Activated CD8-positive, alpha-beta memory T cell treated with anti-CD3 and anti-CD28 coated beads for 36 hours (primary cell): Measurements from ENCODE around the gene COL4A6. TPM values are rescaled to one million over a fixed set of nuclear protein-coding genes. Genes with fewer than 3 reads are reported as not detected.

Experiments
- CTCF ChIA-PET: fragments of 350-600 bp; sonication (Branson Sonifier 250); formaldehyde crosslinking; loops from one replicate; lab custom pipeline; 2021; ENCODE audit warnings: antibody characterized with exemption; lab: Charles Lee
- POLR2A ChIA-PET: fragments of 350-600 bp; sonication (Branson Sonifier 250); formaldehyde crosslinking; loops from one replicate; lab custom pipeline; 2021; ENCODE audit warnings: antibody characterized with exemption; lab: Charles Lee
- total RNA-seq, 2 experiments: library from RNA; stranded (reverse); gene quantifications; one replicate each; pipeline ENCODE4 v1.2.3, GENCODE V29; 2021

COL4A6 gene
- total RNA-seq, 2 experiments from 2014 or later = not detected

DNA sequence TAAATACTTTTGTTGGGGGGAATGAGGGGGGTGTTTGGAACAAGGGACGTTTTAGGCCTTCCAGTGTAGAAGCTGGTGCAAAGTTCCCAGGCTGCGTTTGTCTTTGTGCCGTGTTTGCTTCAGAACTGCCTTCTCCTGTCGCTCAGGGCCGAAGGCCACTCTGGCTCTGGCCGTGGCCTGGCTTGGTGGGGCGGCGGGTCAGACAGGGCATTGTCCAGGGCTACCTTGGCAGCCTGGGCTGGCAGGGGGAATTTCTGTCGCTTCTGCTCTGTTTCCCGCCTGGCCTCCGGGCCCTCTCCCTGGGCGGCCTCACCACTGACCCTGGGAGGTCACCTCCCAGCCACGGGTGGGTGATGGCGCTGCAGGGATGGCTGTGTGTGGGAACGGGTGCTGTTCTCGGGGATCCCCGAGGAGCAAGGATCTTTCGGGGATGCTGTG, 140.0 kb downstream of the COL4A6 start:
- POLR2A ChIA-PET = no interaction called here
- CTCF ChIA-PET = no interaction called here

DNA sequence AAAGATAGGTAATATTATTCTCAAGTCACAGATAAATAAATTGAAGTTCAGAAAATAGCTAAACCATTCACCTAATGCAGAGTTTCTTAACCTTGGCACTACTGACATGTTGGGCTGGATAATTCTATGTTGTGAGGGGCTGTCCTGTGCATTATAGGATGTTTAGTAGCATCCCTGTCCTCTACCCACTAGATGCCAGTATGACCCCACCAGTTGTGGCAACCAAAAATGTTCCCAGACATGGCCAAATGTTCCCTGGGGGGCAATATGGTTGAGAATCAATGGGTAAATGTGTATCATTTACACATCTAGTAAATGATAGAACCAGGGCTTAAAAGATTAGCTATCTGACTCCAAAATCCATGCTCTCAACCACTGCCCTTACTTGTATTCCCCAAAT, 140.9 kb downstream of the COL4A6 start:
- CTCF ChIA-PET = no interaction called here
- POLR2A ChIA-PET = no interaction called here

DNA sequence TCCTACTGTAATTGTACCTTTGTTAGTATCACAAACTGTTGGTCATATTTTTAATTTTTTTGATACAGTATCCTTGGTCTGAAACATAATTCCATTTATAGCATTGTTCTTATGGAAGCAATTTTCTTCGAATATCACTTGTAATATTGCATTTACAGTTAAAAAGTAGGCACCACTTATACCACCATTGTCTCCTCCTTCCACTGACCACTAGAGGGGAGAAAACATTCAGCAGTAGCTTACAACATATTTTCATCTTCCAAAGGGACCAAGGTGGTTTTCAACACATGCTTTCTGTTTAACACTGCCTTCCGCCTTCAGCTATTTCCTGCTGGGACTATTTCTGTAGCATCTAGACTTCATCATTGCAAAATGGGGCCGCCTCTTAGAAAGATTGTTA, 146.2 kb downstream of the COL4A6 start:
- CTCF ChIA-PET = no interaction called here
- POLR2A ChIA-PET = interaction anchor here (0.7 kb wide), 1 partner anchor 69 kb away, joined by 4 read pairs; no protein-coding TSS in a partner anchor

DNA sequence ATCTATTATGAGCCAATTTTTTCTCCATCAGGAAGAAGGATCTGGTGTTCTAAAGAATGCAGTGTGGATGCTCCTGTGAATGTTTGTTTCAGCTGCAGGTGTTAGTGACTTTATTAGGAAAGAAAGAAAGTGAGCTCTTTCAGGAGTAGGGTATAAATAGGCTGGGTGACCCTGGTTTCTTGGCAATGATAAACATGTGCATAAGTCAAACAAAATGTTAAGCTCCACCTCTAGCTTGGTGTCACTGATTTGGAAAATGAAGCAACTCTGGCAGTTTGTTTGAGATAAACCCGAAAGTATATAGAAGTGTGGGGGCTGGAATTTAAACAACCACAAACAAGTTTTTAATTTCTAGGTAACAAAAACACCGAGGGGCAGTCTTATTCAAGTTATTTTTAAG, 152.3 kb downstream of the COL4A6 start:
- CTCF ChIA-PET = no interaction called here
- POLR2A ChIA-PET = no interaction called here

DNA sequence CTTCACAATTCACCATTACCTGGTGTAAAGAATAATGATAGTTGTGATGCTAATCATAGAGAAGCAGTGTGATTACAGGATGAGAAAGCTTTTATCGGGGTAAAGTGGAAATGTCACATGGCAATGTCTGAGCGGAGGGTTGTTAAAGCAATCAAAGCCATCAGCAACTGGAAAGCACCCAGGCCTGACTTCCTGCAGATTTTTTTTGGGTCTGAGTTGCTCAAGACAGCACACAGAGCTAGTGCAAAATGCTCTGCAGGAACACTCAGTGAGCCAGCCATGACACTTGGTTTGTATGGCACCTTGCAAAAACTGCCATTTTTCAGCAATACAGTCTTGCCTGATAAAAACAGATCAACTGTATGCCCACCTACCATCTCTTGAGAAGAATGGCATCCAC, 152.9 kb downstream of the COL4A6 start:
- POLR2A ChIA-PET = no interaction called here
- CTCF ChIA-PET = no interaction called here

DNA sequence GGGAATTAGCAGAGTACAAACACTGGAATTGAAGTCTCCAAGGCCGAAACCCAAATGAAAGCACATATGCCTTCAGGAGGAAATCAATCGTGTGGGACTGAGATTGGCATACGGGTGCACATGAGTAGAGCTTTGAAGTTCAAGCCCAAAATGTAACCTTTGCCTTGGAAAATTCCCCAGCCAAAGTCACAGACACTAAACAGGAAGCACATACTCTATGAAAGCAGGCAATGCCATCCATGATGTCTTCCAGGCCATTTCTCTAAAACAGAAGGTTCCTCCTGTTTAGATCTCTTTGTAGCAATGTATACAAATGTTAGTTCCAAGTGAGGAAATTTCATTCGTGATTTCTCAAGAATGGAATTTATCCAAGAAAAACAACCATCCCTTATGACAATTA, 162.5 kb downstream of the COL4A6 start:
- CTCF ChIA-PET = no interaction called here
- POLR2A ChIA-PET = no interaction called here

DNA sequence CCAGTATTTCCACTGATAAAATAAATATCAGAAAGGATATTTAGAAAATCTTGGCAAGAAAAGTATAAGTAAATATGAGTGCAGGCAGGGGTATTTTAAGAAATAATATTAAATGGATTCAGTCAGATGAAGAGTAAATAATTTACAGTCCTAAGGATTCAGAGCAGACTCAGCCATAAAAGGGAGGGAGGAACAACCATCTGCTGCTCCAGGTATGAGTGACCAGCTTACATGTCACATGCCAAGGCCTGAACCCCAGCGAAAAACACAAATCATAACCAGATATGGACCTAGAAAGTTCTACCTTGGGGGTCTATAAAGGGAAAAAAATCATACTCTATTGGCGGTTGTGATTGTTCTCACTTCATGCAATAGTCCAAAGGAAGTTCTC, 166.8 kb downstream of the COL4A6 start:
- POLR2A ChIA-PET = no interaction called here
- CTCF ChIA-PET = no interaction called here

DNA sequence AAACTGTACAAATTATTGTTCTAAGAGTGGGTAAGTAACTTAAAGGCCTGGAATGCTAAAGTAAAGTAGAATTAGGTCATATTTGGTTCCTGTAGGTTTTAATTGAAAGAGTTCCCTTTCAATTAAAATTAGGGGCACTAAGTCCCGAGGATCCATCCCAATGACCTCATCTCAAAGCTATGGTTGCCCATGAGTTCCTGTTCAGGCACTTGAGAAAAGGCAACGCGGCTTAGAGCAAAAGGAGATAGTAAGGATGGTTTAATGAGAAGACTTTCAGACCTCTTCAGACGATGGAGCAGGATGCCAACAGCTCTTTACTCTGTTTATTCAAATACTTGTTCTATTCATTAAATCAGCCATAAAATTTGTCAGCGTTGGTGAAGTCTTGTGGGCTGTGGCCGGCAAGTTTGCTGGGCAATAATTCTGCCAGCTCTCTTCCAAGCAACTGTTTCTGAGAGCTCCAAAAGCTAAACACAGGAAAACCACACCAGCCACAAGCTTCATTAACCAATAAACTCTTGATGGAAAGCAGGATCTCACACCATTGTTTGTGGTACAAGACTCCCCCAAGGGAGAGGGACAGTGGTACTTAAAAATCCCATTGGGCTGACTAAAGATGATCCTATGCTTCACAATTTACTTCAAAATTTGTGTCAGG, 167.4 kb downstream of the COL4A6 start:
- POLR2A ChIA-PET = no interaction called here
- CTCF ChIA-PET = no interaction called here

DNA sequence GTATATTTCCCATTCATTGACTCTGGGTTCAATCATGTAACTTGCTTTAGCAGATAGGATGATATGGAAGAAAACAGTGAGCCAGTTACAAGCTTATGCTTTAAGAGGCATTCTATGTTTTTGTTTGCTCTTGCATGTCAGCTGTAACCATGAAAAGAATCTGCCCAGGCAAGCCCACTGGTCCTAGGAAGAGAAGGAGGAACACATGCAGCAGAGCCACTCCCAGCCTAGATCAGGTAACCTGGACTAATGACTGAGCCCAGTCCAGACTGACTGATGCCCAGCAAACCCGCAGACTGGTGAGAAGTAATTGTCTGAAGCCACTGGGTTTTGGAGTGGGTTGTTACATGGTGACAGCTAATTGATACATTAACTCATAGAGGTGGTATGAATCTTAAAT, 167.9 kb downstream of the COL4A6 start:
- ChIA-PET POLR2A (no interaction called here), CTCF (no interaction called here)

DNA sequence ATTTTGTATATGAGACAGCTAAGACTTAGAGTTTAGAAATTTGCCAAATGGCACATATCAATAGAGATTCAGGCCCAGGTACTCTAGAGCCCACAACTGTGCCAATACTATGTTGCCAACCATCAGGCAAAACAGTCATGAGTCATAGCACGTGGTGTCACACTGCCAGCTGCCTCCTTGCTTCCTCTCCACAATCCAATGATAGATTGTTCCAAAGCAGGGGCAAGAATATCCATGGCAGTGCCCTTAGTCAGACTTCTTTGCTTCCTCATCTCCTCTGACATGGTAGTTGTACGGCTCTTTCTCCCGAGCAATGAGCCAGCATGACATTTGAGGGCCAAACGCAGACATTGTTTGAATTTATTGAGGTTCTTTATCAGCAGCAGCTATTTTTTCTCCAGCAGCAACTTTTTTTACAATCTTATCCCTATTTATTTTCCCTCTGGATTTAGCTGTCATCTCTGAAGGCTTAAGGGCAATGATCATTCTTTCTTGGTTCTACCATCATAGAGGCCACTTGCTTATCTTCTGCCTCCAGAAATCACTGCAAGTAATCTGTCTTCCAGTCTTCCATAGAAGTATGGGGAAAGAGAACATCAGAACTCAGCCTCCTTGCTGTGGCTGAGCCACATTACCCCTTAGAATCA, 169.7 kb downstream of the COL4A6 start:
- CTCF ChIA-PET = no interaction called here

DNA sequence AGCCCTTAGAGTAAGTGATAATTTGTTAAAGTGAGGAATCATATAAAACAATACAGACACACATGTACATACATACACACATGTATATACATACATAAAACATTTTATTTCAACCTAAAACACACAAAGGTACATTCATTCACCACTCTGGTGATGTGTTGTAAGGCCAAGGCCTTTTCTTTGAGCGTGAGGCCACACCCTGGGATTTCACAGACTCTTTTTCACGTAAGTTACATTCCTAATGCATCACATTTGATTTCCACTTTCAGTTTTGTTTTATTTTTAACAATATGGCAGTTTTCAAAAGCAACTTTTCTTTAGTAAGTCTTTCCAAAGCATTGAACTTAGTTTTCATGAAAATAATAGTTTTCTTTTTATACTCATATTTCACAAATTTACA, 170.7 kb downstream of the COL4A6 start:
- ChIA-PET POLR2A (no interaction called here), CTCF (no interaction called here)

More for the DNA sequence above, 169.7 kb downstream of the COL4A6 start:
- POLR2A ChIA-PET = no interaction called here

DNA sequence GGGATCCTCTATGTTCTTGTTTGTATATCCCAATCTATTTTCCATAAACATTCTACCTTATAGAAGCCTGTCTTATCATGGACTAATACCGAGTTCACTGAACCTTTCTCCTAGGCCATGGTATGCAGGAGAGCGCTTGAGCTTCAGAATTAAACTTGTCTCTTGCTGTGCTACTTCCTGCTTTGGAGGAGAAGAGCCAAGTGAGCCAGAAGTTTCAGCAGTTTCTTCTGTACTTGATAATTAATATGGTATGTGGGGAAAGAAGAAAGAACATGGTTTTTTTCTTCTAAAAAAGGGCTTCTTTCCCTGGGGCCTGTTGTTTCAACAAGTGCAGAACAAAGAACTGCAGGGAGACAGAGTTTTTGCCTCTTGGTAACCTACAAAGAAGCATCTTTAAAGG, 173.8 kb downstream of the COL4A6 start:
- POLR2A ChIA-PET = no interaction called here
- CTCF ChIA-PET = no interaction called here

DNA sequence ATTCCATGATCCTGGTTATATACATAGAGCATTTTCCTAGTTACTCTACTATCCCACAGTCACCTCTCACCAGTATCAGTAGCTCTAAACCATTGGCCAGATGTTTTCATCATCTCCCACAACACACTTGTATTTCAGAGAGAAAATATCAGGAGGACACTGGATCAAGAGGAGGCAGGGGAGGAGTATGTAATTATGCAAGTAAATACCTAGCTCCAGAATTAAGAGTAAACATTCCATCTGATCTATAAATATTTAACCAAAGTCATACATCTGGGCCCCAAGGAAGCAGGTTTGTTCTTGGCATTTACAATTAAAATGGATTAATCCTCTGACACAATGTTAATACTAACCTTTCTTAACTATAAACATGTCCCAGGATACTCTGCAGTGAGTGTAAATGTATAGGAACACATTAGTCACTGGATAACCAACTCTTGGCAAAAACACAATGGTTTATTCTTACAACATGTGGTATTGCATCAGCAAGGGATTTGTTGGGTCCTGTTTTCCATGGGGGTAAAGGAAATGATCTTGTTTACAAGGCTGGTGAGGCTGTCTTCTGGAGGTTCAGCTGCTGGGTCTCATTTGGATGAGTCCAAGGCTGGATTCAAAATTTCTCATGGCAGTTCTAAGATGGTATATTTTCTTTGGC, 176.5 kb downstream of the COL4A6 start:
- ChIA-PET POLR2A (no interaction called here), CTCF (no interaction called here)

DNA sequence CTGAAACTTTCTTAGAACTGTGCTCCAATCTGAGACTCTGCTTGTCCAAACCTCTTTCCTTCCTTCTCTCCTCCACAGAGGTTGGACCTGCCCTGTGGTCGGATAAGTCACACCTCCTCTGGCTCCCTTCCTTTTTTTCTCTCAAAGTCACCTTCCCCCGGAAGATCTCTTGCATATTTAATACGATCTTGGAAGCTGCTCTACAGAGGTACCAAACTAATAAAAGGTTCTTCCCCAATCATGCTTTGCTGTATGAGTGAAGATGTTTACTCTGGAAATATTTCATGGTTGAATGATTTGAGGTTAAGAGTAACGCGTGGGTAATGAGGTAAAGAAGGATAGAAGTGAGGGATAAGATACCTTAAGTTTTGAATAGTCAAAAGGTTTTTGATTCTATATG, 180.7 kb downstream of the COL4A6 start:
- CTCF ChIA-PET = no interaction called here
- POLR2A ChIA-PET = no interaction called here

DNA sequence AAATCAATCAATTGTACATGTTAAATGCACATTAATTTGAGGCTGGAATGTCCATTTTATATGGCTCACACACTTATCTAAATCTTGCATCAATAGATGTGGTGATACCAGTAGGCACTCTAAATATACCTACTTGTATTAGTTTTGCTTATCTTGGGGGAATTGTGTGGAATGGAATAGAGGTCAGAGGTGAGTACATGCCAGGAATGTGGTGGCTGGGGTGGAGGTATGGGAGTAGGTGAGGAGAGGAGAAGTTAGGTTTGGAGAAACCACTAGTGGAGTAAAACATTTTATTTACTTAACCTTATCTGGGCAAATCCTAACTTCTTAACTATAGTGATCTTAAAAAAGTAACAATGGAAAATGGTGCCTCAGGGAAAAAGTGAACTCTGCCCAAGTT, 183.6 kb downstream of the COL4A6 start:
- POLR2A ChIA-PET = no interaction called here
- CTCF ChIA-PET = no interaction called here

DNA sequence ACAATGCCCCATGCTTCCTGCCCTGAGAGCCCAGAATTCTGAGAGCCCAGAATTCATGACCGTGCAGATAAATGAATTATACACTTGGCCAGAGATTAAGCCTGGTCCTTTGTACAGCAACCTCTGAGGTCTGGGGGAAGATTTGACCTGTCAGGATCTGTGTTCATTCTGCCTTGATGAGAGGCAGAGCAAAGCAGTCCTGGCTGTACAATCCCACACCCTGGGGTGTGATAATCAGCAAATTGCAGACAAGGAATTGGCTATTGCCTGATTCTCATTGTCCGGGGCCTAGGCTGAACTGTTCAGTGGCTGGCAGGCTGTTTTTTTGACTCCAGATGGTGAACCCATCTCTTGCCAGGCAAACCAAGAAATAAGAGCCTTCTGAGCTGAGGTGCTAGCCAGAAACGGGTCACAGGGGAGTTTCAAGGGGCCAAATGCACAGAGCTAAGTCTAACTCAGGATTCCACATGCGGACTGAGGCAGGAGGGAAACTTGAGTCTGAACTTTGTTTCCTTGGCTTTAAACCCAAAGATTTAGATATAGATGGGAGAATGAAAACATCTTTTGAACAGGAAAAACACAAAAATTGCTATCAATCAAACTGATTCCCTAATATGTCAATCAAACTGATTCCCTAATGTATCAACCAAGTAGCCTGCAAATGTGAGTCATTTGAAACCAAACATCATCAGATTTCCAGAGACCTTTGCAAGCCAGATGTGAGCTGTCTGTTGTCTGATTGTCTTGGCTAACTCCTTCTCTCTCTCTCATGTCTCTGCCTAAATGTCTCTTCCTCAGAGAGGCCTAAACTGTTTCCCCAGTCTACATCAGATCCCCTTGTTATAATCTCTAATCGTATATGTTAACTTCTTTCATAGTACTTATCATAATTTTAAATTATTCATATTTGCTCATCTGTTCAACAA, 187.3 kb downstream of the COL4A6 start:
- POLR2A ChIA-PET = no interaction called here
- CTCF ChIA-PET = no interaction called here

DNA sequence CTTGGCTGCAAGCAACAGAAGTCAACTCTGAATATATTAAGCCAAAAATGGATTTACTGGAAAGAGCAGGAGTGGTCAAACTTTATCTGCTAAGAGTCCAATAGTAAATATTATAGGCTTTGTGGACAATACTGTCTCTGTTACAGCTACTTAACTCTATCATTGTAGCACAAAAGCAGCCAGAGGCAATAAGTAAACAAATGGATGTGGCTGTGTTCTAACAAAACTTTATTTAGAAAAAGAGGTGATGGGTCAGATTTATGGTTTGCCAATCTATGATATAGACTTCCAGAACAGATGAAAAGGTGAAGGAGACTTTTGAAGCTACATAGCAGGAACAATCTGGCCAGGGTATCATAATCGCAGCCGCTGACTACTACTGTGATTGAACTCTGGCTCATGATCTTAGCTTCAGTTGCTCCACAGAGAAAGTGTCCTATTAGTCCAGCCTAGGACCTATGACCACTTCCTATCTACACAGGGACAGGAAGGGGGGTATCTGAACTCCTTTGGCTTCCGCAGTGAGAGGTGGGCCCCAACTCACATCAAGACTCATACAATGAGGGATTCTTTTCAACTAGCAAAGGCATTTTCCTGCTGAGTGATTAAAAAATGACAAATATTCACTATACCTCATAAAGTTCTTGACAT, 191.8 kb downstream of the COL4A6 start:
- ChIA-PET POLR2A (no interaction called here), CTCF (no interaction called here)

DNA sequence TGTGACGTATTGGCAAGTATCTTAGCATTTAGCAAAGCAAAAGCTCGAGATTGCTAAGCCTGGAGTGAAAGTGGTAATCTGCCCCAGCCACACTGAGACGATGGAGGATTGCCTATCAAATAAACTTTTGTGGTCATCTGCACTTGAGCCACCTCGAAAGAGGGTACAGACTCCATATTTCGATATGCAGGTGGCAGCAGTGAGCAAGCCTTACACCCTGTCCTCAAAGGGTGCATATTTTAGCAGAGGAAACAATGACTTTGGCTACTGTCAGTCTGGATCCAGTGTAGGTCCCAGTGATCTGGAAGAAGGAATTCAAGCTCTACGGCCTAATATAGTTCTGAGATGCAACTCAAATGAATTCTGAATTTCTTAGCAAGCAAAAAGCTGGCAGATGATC, 192.8 kb downstream of the COL4A6 start:
- CTCF ChIA-PET = no interaction called here
- POLR2A ChIA-PET = no interaction called here

DNA sequence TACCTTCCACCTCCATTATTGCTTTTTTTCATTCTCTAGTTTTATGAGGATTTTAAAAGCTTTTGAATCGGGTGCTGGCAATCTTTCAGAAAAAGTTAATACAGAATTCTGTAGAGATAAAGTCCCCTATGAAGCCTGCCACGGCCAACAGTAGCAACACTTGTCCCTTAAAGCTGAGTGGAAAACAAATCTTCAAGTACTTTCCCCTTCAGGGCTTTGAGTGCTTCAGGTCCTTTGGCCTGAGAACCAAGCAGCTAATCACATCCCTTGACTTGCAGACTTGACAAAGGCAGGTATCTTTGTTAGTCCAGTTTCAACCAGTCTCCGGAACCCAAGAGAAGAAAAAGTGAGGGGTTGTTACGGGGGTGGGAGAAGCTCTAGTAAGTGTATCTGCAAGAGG, 202.2 kb downstream of the COL4A6 start:
- ChIA-PET POLR2A (no interaction called here), CTCF (no interaction called here)

DNA sequence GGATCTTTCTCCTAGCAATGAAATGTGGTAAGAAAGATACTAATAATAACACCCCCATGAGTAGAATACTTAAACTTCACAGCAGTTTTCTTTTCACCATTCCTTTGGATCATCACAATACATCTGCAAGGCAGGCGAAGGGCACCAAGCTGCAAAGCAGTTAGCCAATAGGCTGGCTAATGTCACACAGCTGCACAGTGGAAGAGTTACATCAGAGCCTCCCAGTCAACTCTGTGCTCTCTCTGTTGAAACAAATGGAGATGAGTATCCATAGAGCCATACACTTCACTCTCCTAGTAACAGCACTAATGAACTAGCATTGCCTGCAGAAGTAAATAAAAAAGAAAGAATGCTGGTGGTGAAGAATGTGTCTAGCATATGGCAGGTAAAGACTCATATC, 207.6 kb downstream of the COL4A6 start:
- ChIA-PET POLR2A (no interaction called here), CTCF (no interaction called here)
